Activated CD8-positive, alpha-beta T cell treated with anti-CD3 and anti-CD28 coated beads, Interleukin-2, amount 10 ng/mL, durations not matched to agents 7 days and 5 days (primary cell): Measurements from ENCODE around the gene BMERB1. TPM values are rescaled to one million over a fixed set of nuclear protein-coding genes. Genes with fewer than 3 reads are reported as not detected.
"Not testable (repeated sequence)": the region's sequence is repeated elsewhere in the genome, so short reads cannot be mapped to it uniquely, and the experiment has no call there.

ENCODE experiments used
- ATAC-seq: fragments of 150-1000 bp; cut with Tn5 transposase; one replicate; pipeline ENCODE4 v1.10.0; 2021; ENCODE audit warnings: moderate library complexity
- CTCF ChIA-PET: fragments of 350-600 bp; sonication (Branson Sonifier 250); formaldehyde crosslinking; loops from one replicate; lab custom pipeline; 2021; ENCODE audit warnings: antibody characterized with exemption; lab: Charles Lee
- POLR2A ChIA-PET: fragments of 350-600 bp; sonication (Branson Sonifier 250); formaldehyde crosslinking; loops from one replicate; lab custom pipeline; 2021; ENCODE audit warnings: antibody characterized with exemption; lab: Charles Lee
- DNase-seq: peaks from one replicate; pipeline ENCODE4 v3.0.0-alpha.2; 2020
- H3K27ac Mint-ChIP-seq: one replicate; pipeline ENCODE4 v1.8.0; 2021; ENCODE audit warnings: mild to moderate bottlenecking, mixed read lengths
- H3K27me3 Mint-ChIP-seq: one replicate; pipeline ENCODE4 v1.8.0; 2021; ENCODE audit warnings: low read depth, mixed read lengths
- H3K36me3 Mint-ChIP-seq: one replicate; pipeline ENCODE4 v1.8.0; 2021; ENCODE audit warnings: low read depth, mixed read lengths
- H3K4me1 Mint-ChIP-seq: one replicate; pipeline ENCODE4 v1.8.0; 2021; ENCODE audit warnings: low read depth, mixed read lengths
- H3K4me3 Mint-ChIP-seq: one replicate; pipeline ENCODE4 v1.8.0; 2021; ENCODE audit warnings: mild to moderate bottlenecking, mixed read lengths
- H3K9me3 Mint-ChIP-seq: one replicate; pipeline ENCODE4 v1.8.0; 2022; ENCODE audit warnings: mixed read lengths; ENCODE audit not compliant: insufficient read depth
- total RNA-seq, 2 experiments: library from RNA; stranded (reverse); gene quantifications; one replicate each; pipeline ENCODE4 v1.2.3, GENCODE V29; 2021

Gene BMERB1
- total RNA-seq, 2 experiments from 2014 or later, result 1.6 to 4.3 TPM

- POLR2A ChIA-PET, result no interaction called here
- peaks cover 6% of the 10 kb centered on the region for H3K27me3 Mint-ChIP-seq
These were observed 32.7 kb downstream of the BMERB1 start for GRCh38 chr16:15466886-15467781.

DNA sequence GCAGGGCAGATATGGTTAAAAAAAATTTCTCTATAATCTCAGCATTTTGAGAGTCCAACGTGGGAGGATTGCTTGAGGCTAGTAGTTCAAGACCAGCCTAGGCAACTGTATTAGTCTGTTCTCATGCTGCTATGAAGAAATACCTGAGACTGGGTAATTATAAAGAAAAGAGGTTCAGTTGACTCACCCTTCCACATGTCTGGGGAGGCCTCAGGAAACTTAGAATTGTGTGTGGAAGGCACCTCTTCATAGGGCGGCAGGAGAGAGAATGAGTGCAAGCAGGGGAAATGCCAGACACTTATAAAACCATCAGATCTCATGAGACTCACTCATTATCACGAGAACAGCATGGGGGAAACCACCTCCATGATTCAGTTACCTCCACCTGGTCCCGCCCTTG, 42.6 kb downstream of the BMERB1 start:
- H3K27me3 Mint-ChIP-seq, ATAC-seq, H3K36me3 Mint-ChIP-seq, DNase-seq, POLR2A ChIA-PET, H3K4me3 Mint-ChIP-seq, H3K27ac Mint-ChIP-seq, H3K9me3 Mint-ChIP-seq, CTCF ChIA-PET, H3K4me1 Mint-ChIP-seq: not testable (repeated sequence)

More at GRCh38 chr16:15466886-15467781, 32.7 kb downstream of the BMERB1 start:
- H3K9me3 Mint-ChIP-seq, result no peaks in the 10 kb centered on the region
- no peak for ATAC-seq
- H3K4me3 Mint-ChIP-seq, result no peak overlapping the region
- no peak for DNase-seq
- no peak overlapping the region for H3K27ac Mint-ChIP-seq
- no peaks in the 10 kb centered on the region for H3K36me3 Mint-ChIP-seq
- no peaks in the 10 kb centered on the region for H3K4me1 Mint-ChIP-seq
- CTCF ChIA-PET, result interaction anchor here (0.7 kb wide), 1 partner anchor 22 kb away, joined by 3 read pairs; no protein-coding TSS in a partner anchor

DNA sequence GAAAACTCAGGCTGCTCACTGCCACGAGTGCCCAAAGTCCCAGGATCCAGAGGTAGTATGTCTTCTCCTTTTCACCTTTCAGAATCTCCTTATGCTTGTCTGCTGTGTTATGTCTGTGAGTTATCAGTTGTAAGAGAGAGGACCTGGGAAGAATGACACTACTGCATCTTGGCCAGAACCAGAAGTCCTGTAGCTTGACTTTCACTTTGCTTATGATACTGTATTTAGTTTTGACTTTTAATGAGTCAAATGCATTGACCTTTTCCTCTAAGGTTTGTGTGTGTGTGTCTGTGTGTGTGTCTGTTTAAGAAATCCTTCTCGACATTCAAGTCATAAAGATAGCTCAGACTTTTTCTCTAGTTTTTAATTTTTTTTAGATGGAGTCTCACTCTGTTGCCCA, 43.4 kb downstream of the BMERB1 start:
- POLR2A ChIA-PET, result no interaction called here
- H3K4me3 Mint-ChIP-seq, result no peak overlapping the region
- no peaks in the 10 kb centered on the region for H3K27me3 Mint-ChIP-seq
- CTCF ChIA-PET, result no interaction called here
- H3K36me3 Mint-ChIP-seq, result no peaks in the 10 kb centered on the region
- no peak for DNase-seq
- peaks cover 7% of the 10 kb centered on the region for H3K4me1 Mint-ChIP-seq
- H3K9me3 Mint-ChIP-seq, result no peaks in the 10 kb centered on the region
- no peak for ATAC-seq
- no peak overlapping the region for H3K27ac Mint-ChIP-seq

GRCh38 chr16:15482068-15482747, 47.8 kb downstream of the BMERB1 start:
- POLR2A ChIA-PET, result interaction anchor here (0.6 kb wide), 1 partner anchor 80 kb away, joined by 5 read pairs; no protein-coding TSS in a partner anchor
- Mint-ChIP-seq H3K4me3 (no peak overlapping the region), H3K27ac (no peak overlapping the region), H3K4me1 (peaks cover 9% of the 10 kb centered on the region), H3K9me3 (no peaks in the 10 kb centered on the region), H3K27me3 (no peaks in the 10 kb centered on the region), H3K36me3 (no peaks in the 10 kb centered on the region)
- DNase-seq, result no peak
- ATAC-seq, result peak; percentile 30
- CTCF ChIA-PET, result no interaction called here

DNA sequence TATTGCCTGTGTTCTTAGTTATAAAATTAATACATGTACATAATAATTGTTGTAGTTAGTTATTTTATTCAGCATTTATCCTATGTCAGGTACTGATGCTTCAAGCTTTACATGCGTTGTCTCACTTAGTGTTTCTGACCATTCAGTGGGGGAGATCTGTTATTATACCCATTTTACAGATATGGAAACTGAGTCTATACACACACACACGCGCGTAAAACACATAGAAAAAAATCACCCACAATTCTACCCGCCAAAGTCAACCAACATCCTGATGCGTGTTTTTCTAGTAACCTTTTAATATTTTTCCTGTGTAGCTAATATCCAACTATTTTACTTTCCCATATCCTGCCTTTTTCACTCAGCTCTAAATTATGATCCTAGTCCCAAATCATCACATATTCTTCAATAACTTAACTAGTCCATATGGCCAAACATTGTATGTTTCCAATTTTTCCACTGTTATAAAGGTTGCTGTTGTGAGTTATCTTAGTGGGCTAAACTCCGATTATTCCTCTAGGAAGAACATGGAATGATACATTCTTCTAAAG, 48.4 kb downstream of the BMERB1 start:
- H3K27ac Mint-ChIP-seq, result no peak overlapping the region
- POLR2A ChIA-PET, result interaction anchor here (0.6 kb wide), 1 partner anchor 80 kb away, joined by 5 read pairs; no protein-coding TSS in a partner anchor
- DNase-seq, result no peak

DNA sequence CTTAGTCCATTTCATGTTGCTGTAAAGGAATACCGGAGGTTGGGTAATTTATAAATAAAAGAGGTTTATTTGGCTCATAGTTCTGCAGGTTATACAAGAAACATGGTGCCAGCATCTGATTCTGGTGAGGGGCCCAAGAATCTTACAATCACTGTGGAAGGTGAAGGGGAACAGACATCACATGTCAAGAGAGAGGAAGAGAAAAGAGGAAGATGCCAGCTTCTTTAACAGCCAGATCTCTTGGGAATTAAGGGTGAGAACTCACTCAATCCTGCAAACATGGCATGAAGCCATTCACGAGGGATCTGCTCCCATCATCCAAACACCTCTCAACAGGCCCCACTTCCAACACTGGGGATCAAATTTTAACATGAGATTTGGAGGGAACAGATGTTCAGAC, 49.5 kb downstream of the BMERB1 start:
- Mint-ChIP-seq H3K4me3 (no peak overlapping the region), H3K9me3 (no peaks in the 10 kb centered on the region), H3K27ac (no peak overlapping the region), H3K4me1 (peaks cover 9% of the 10 kb centered on the region), H3K27me3 (no peaks in the 10 kb centered on the region), H3K36me3 (no peaks in the 10 kb centered on the region)
- ChIA-PET CTCF (no interaction called here), POLR2A (no interaction called here)
- DNase-seq, result no peak
- no peak for ATAC-seq

More for the DNA sequence above, 48.4 kb downstream of the BMERB1 start:
- H3K27me3 Mint-ChIP-seq, result no peaks in the 10 kb centered on the region
- ATAC-seq, result no peak
- CTCF ChIA-PET, result no interaction called here
- no peak overlapping the region for H3K4me3 Mint-ChIP-seq
- no peaks in the 10 kb centered on the region for H3K9me3 Mint-ChIP-seq
- H3K4me1 Mint-ChIP-seq, result peaks cover 9% of the 10 kb centered on the region
- no peaks in the 10 kb centered on the region for H3K36me3 Mint-ChIP-seq

DNA sequence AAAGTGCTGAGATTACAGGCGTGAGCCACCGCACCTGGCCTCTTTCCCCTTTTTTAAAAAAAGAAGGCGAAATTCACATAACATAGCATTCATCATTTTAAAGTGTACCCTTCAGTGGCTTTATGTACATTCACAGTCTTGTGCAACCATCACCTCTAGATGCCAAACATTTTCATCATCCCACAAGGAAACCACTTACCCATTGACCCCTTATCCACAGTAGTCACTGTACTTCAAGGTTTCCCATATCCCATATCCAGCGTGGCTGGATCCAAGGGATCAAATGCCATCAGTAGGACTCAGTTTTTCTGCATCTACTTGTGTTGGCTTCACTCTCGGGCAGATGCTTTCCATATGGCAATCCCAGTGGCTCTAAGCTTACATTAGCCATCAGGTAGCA, 50.3 kb downstream of the BMERB1 start:
- CTCF ChIA-PET, result no interaction called here

DNA sequence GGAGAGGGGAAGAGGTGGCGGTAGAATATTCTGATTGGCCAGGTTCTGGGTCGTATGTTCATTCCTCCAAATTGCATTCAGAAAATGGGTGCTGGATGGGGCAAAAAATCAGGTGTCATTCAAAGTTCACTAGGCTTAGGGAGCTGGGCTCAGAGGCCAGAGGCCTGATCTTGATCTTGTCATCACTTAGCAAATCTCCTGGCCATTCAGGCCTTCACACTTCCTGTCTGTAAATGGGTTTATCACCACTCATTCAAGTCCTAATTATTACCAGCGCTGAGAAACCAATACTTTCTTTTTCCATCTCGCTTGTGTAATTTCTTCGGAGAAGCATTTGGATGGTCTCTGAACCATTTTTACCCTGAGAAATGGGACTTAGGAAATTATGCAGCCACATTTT, 50.8 kb downstream of the BMERB1 start:
- ATAC-seq, result no peak
- Mint-ChIP-seq H3K4me1 (peaks cover 14% of the 10 kb centered on the region), H3K4me3 (no peak overlapping the region), H3K27me3 (no peaks in the 10 kb centered on the region), H3K27ac (no peak overlapping the region), H3K9me3 (no peaks in the 10 kb centered on the region), H3K36me3 (no peaks in the 10 kb centered on the region)
- ChIA-PET POLR2A (no interaction called here), CTCF (no interaction called here)
- DNase-seq, result no peak

More for the DNA sequence above, 50.3 kb downstream of the BMERB1 start:
- no peak overlapping the region for H3K4me3 Mint-ChIP-seq
- ATAC-seq (no peak), DNase-seq (no peak)
- H3K27me3 Mint-ChIP-seq, result no peaks in the 10 kb centered on the region
- peaks cover 10% of the 10 kb centered on the region for H3K4me1 Mint-ChIP-seq
- no peaks in the 10 kb centered on the region for H3K36me3 Mint-ChIP-seq
- no peaks in the 10 kb centered on the region for H3K9me3 Mint-ChIP-seq
- H3K27ac Mint-ChIP-seq, result no peak overlapping the region
- POLR2A ChIA-PET, result no interaction called here

DNA sequence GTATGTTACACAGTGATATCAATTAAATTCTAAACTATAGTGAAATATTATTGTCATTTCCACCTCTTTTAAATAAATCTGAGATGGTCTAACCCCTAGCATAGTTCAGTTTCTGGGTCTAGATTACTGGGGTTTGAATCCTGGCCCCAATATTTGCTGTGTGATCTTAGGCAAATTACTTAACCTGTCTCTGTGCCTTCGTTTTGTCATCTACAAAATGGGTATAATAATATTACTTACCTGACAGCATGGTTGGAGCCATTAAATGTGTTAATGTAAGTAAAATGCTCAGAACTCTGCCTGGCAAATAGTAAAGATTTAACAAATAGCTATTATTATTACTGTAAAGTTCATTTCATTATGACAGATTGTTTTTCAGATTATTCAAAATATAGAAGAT, 52.3 kb downstream of the BMERB1 start:
- ChIA-PET POLR2A (no interaction called here), CTCF (no interaction called here)
- H3K36me3 Mint-ChIP-seq, result no peaks in the 10 kb centered on the region
- H3K4me1 Mint-ChIP-seq, result peaks cover 14% of the 10 kb centered on the region
- DNase-seq (no peak), ATAC-seq (no peak)
- no peak overlapping the region for H3K27ac Mint-ChIP-seq
- H3K9me3 Mint-ChIP-seq, result no peaks in the 10 kb centered on the region
- no peak overlapping the region for H3K4me3 Mint-ChIP-seq
- no peaks in the 10 kb centered on the region for H3K27me3 Mint-ChIP-seq

DNA sequence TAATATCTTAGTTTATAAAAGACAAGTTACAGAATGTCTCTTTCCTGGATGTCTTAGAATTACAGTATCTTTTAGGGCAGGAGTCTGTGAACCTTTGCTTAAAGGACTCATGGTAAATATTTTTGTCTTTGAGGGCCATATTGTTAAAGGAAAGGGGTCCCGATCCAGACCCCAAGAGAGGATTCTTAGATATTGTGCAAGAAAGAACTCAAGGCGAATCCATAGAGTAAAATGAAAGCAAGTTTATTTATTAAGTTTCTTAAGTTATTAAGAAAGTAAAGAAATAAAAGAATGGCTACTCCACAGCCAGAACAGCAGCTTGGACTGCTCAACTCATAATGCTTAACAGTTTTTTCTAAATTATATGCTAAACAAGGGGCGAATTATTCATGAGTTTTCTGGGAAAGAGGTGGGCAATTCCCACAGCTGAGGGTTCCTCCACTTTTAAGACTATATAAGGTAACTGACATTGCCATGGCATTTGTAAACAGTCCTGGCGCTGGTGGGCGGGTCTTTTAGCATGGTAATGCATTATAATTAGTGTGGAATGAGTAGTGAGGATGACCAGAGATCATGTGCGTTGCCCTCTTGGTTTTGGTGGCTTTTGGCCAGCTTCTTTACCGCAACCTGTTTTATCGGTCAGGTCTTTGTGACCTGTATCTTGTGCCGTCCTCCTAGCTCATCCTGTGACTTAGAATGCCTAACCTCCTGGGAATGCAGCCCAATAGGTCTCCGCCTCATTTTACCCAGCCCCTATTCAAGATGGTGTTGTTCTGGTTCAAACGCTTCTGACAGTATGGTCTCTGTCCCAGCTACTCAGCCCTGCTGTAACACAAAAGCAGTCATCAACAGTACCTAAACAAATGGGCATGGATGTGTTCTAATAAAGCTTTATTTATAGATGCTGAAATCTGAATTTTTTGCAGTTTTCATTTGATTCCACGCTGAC, 53.2 kb downstream of the BMERB1 start:
- H3K9me3 Mint-ChIP-seq, result no peaks in the 10 kb centered on the region
- POLR2A ChIA-PET, result no interaction called here
- ATAC-seq, result no peak
- peaks cover 7% of the 10 kb centered on the region for H3K4me1 Mint-ChIP-seq
- no peak overlapping the region for H3K27ac Mint-ChIP-seq
- no peak overlapping the region for H3K4me3 Mint-ChIP-seq
- H3K36me3 Mint-ChIP-seq, result no peaks in the 10 kb centered on the region
- no peaks in the 10 kb centered on the region for H3K27me3 Mint-ChIP-seq
- CTCF ChIA-PET, result no interaction called here
- DNase-seq, result no peak

- peaks cover 5% of the 10 kb centered on the region for H3K4me1 Mint-ChIP-seq
- no peak overlapping the region for H3K4me3 Mint-ChIP-seq
- H3K36me3 Mint-ChIP-seq, result no peaks in the 10 kb centered on the region
- H3K27me3 Mint-ChIP-seq, result no peaks in the 10 kb centered on the region
- ChIA-PET POLR2A (no interaction called here), CTCF (interaction anchor here (1.0 kb wide), 1 partner anchor 22 kb away, joined by 3 read pairs; no protein-coding TSS in a partner anchor)
- DNase-seq, result no peak
- H3K27ac Mint-ChIP-seq, result no peak overlapping the region
- no peaks in the 10 kb centered on the region for H3K9me3 Mint-ChIP-seq
- no peak for ATAC-seq
These were observed 54.6 kb downstream of the BMERB1 start for GRCh38 chr16:15489016-15489415.
